GM08714 (cell line): ENCODE results near the gene POLR2A.

Experiments used
- H3K4me3 ChIP-seq: fragments of 200-500 bp; sonication (Bioruptor generic); 2 replicates; pipeline ENCODE4 v1.5.1; 2014; ENCODE audit warnings: mild to moderate bottlenecking, low read length, inconsistent platforms
- ZNF274 ChIP-seq: IDR thresholded peaks from 2 replicates; pipeline ENCODE4 v1.6.1; 2012; ENCODE audit warnings: mild to moderate bottlenecking, low read depth, low read length

Gene POLR2A

DNA sequence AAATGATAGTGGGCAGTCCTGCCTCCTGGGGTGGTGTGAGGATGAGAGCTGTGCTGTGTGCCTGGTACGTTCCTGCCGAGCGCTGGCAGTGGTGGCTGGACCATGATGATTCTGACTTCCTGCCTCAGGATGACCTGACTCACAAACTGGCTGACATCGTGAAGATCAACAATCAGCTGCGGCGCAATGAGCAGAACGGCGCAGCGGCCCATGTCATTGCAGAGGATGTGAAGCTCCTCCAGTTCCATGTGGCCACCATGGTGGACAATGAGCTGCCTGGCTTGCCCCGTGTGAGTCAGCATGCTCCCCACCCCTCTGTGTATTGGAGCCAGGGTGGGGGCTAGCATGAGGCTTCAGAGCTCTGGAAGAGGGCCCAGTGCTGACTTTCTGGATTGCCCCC, 13.1 kb downstream of the POLR2A start:
- no peak for TF ChIP-seq ZNF274
- no peak overlapping the region for H3K4me3 ChIP-seq

DNA sequence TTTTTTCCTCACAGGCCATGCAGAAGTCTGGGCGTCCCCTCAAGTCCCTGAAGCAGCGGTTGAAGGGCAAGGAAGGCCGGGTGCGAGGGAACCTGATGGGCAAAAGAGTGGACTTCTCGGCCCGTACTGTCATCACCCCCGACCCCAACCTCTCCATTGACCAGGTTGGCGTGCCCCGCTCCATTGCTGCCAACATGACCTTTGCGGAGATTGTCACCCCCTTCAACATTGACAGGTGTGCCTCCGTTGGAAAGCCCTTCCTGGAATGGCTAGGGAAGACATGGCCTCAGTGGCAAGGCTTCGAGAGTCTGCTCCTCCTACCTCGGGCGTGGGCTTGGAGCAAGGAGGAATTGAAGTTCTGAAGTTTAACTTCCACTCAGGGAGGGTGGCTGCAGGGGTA, 13.5 kb downstream of the POLR2A start:
- no peak for TF ChIP-seq ZNF274
- H3K4me3 ChIP-seq: no peak overlapping the region

DNA sequence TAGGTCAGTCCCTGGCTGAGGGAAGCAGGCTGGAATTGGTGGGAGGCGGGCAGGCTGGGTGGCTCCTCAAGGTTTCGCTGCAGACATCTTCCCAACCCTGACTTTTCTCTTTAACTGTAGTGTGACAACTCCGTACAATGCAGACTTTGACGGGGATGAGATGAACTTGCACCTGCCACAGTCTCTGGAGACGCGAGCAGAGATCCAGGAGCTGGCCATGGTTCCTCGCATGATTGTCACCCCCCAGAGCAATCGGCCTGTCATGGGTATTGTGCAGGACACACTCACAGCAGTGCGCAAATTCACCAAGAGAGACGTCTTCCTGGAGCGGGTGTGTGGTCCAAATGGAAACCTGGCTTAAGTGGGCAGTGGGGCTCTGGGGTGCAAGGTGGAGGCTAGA, 15.0 kb downstream of the POLR2A start:
- no peak for TF ChIP-seq ZNF274
- no peak overlapping the region for H3K4me3 ChIP-seq

DNA sequence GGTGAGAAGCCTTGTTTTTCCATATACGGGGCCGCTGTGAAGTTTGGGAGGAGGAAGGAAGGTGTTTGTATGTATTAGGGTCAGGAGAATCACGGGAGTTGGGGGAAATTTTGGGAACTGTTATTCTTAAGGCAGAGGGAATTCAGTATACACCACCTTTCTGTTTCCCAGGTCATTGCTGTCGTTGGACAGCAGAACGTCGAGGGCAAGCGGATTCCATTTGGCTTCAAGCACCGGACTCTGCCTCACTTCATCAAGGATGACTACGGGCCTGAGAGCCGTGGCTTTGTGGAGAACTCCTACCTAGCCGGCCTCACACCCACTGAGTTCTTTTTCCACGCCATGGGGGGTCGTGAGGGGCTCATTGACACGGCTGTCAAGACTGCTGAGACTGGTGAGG, 17.6 kb downstream of the POLR2A start:
- no peak overlapping the region for H3K4me3 ChIP-seq
- TF ChIP-seq ZNF274: no peak

DNA sequence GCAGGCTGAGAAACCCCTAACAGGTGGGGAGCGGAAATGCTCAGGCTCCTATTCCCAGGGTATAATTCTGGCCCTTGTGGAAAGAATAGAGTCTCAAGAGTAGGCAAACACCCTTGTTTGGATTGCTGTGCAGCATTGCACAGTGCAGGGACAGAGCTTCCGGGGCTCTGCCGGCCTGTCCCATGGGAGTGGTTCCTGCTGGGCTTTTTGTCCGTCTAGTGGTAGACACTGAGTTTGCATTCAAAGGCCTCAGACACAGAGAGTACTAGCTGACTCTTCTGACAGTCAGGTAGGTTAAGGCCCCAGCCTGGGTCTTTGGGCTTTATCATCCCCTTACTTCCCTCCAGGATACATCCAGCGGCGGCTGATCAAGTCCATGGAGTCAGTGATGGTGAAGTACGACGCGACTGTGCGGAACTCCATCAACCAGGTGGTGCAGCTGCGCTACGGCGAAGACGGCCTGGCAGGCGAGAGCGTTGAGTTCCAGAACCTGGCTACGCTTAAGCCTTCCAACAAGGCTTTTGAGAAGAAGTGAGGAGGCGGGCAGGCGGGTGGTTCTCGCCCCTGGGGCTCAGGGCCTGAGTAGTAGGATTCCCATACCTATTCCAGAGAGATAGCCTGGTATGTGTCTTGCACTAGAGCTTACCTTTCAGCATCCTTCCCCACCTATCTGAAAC, 18.1 kb downstream of the POLR2A start:
- no peak for TF ChIP-seq ZNF274
- H3K4me3 ChIP-seq: no peak overlapping the region

DNA sequence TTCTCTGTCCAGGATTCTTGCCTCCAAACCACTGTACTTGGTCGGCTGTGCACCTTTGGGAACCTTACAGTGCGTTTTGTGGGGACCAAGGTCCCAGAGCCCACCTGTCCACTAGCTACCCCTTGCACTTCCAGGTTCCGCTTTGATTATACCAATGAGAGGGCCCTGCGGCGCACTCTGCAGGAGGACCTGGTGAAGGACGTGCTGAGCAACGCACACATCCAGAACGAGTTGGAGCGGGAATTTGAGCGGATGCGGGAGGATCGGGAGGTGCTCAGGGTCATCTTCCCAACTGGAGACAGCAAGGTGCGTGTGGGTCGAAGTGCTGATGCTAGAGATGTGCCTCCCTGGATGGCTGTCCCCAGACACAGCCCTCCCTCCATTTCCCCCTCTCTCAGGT, 18.8 kb downstream of the POLR2A start:
- TF ChIP-seq ZNF274: no peak
- H3K4me3 ChIP-seq: no peak overlapping the region

DNA sequence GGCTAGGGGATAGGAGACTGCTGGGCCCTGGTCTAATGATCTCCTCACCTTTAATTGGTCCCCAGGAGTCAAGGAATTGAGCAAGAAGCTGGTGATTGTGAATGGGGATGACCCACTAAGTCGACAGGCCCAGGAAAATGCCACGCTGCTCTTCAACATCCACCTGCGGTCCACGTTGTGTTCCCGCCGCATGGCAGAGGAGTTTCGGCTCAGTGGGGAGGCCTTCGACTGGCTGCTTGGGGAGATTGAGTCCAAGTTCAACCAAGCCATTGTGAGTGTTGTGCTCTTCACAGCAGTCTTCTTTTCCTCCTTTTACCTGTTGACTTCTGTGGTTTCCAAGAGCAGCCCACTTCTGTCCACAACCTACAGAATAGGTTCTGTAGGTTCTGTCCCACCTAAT, 19.4 kb downstream of the POLR2A start:
- no peak for TF ChIP-seq ZNF274
- H3K4me3 ChIP-seq: no peak overlapping the region

DNA sequence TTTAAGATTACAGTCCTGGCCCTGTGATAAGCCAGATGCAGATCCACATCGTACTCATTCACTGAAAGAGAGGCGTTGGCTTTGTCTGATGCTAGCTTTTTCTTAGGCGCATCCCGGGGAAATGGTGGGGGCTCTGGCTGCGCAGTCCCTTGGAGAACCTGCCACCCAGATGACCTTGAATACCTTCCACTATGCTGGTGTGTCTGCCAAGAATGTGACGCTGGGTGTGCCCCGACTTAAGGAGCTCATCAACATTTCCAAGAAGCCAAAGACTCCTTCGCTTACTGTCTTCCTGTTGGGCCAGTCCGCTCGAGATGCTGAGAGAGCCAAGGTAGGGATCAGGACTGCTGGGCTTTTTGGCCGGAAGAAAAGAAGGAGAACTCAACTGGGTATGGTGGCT, 24.0 kb downstream of the POLR2A start:
- no peak for TF ChIP-seq ZNF274
- no peak overlapping the region for H3K4me3 ChIP-seq

DNA sequence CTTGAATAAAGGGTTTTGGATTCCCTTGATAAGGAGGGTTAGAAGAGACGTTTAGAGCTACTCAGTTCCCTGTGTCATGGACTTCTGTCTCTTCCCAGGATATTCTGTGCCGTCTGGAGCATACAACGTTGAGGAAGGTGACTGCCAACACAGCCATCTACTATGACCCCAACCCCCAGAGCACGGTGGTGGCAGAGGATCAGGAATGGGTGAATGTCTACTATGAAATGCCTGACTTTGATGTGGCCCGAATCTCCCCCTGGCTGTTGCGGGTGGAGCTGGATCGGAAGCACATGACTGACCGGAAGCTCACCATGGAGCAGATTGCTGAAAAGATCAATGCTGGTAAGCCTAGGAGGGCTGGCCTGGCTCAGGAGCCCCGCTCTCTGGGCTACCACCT, 24.7 kb downstream of the POLR2A start:
- no peak for TF ChIP-seq ZNF274
- H3K4me3 ChIP-seq: no peak overlapping the region

DNA sequence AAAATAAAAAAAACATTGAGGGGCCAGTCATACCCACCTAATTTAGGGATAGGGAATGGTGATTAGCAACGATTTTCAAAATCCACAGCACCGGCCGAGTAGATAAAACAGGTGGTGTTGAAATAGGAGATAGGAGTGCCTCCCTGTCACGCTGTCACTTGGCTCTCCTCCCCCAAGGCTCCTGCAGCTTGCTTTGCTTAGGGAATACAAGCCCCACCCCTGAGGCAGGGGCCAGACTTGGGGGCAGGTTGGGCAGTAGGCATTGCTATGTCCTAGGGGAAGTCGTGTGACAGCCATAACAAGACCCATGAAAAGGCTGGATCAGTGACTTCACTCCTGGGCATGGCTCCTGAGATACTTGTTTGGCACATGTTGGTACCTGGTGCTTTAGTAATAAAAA, 25.8 kb downstream of the POLR2A start:
- no peak overlapping the region for H3K4me3 ChIP-seq
- TF ChIP-seq ZNF274: no peak

DNA sequence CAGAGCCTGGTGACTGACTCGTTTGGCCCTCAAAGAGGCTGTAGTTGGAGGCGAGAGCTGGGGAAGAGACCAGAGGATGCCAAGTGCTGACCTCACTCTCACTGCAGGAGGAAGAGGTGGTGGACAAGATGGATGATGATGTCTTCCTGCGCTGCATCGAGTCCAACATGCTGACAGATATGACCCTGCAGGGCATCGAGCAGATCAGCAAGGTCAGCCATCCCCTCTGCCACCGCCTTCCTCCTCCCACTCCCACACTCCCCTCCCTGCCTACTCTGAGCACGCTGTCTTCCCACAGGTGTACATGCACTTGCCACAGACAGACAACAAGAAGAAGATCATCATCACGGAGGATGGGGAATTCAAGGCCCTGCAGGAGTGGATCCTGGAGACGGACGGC, 26.9 kb downstream of the POLR2A start:
- TF ChIP-seq ZNF274: no peak
- no peak overlapping the region for H3K4me3 ChIP-seq

DNA sequence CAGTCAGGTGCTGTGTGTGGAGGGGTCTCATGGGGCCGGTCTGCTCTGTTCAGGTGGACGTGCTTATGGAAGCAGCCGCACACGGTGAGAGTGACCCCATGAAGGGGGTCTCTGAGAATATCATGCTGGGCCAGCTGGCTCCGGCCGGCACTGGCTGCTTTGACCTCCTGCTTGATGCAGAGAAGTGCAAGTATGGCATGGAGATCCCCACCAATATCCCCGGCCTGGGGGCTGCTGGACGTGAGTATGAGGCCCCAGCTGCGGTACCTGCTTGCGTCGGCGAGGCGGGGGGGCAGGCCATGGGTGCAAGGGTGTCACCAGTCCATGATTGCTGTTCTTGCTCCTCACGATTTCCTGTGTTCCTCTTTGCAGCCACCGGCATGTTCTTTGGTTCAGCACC, 27.9 kb downstream of the POLR2A start:
- TF ChIP-seq ZNF274: no peak
- H3K4me3 ChIP-seq: no peak overlapping the region

DNA sequence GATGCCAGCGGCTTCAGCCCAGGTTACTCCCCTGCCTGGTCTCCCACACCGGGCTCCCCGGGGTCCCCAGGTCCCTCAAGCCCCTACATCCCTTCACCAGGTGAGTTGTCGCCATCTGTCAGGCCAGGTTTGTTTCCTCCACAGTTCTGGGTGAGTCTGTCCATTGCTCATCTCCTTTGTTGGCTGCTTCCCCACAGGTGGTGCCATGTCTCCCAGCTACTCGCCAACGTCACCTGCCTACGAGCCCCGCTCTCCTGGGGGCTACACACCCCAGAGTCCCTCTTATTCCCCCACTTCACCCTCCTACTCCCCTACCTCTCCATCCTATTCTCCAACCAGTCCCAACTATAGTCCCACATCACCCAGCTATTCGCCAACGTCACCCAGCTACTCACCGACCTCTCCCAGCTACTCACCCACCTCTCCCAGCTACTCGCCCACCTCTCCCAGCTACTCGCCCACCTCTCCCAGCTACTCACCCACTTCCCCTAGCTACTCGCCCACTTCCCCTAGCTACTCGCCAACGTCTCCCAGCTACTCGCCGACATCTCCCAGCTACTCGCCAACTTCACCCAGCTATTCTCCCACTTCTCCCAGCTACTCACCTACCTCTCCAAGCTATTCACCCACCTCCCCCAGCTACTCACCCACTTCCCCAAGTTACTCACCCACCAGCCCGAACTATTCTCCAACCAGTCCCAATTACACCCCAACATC, 28.8 kb downstream of the POLR2A start:
- TF ChIP-seq ZNF274: no peak
- no peak overlapping the region for H3K4me3 ChIP-seq

DNA sequence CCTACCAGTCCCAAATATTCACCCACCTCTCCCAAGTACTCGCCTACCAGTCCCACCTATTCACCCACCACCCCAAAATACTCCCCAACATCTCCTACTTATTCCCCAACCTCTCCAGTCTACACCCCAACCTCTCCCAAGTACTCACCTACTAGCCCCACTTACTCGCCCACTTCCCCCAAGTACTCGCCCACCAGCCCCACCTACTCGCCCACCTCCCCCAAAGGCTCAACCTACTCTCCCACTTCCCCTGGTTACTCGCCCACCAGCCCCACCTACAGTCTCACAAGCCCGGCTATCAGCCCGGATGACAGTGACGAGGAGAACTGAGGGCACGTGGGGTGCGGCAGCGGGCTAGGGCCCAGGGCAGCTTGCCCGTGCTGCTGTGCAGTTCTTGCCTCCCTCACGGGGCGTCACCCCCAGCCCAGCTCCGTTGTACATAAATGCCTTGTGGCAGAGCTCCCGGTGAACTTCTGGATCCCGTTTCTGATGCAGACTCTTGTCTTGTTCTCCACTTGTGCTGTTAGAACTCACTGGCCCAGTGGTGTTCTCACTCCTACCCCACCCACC, 29.8 kb downstream of the POLR2A start:
- TF ChIP-seq ZNF274: no peak

DNA sequence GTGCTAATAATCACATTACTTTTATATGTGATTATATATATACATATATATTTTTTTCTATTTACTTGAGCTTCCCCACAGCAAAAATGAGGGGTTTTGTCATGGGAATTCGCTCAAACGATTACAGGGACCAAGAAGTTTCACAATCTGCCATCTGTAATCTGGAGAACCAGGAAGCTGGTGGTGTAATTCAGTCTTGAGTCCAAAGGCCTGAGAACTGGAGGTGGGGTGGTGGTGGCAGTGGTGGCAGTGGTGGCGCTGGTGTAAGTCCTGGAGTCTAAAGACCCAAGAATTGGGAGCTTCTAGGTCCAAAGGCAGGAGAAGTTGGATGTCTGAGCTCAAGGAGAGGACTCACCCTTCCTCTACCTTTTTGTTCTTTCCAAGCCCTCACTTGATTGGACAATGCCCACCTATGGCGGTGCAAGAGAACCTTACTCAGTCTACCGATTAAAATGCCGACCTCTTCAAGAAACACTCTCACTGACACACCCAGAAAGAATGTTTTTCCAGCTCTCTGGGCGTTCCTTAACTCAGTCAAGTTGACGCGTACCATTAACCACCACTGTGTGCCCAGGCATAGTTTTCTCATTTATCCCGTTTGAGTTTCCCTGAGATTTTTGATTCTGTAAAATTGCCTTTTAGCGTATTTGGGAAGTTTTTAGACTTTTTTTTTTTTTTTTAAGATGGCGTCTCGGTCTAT, 31.9 kb downstream of the POLR2A start:
- H3K4me3 ChIP-seq: no peak overlapping the region
- no peak for TF ChIP-seq ZNF274

More for the DNA sequence above, 29.8 kb downstream of the POLR2A start:
- no peak overlapping the region for H3K4me3 ChIP-seq
